Measurements from ENCODE around the gene PLXNC1.

PLXNC1 gene

GRCh38 chr12:94147991-94148738, at the start of gene PLXNC1:
PLXNC1 (plus strand) TSS chr12:94148577; CDS start chr12:94148972, 395 bp downstream.
- peak in 1 of 2 donors; percentile 49 for DNase-seq (ENCODE audit: extremely low read depth in 1 of 2, low read depth in 1 of 2)

- DNase-seq (ENCODE audit: extremely low read depth in 1 of 2, low read depth in 1 of 2), result no peak
These were observed 49.2 kb upstream of the PLXNC1 start for GRCh38 chr12:94099191-94099590.

- DNase-seq (ENCODE audit: extremely low read depth in 1 of 2, low read depth in 1 of 2), result no peak
These were observed 48.7 kb upstream of the PLXNC1 start for GRCh38 chr12:94099632-94100031.

GRCh38 chr12:94100211-94100627, 48.2 kb upstream of the PLXNC1 start:
- no peak for DNase-seq (ENCODE audit: extremely low read depth in 1 of 2, low read depth in 1 of 2)

GRCh38 chr12:94100990-94101737, 47.2 kb upstream of the PLXNC1 start:
- DNase-seq (ENCODE audit: extremely low read depth in 1 of 2, low read depth in 1 of 2), result peak; percentile 40 to 73

GRCh38 chr12:94101738-94102660, 46.4 kb upstream of the PLXNC1 start:
- DNase-seq (ENCODE audit: extremely low read depth in 1 of 2, low read depth in 1 of 2), result peak; percentile 60 to 62

- DNase-seq (ENCODE audit: extremely low read depth in 1 of 2, low read depth in 1 of 2), result no peak
These were observed 44.4 kb upstream of the PLXNC1 start for GRCh38 chr12:94103986-94104385.

- DNase-seq (ENCODE audit: extremely low read depth in 1 of 2, low read depth in 1 of 2), result no peak
These were observed 40.5 kb upstream of the PLXNC1 start for GRCh38 chr12:94107910-94108309.

- DNase-seq (ENCODE audit: extremely low read depth in 1 of 2, low read depth in 1 of 2), result no peak
These were observed 39.2 kb upstream of the PLXNC1 start for GRCh38 chr12:94109160-94109559.

GRCh38 chr12:94110258-94110657, 38.1 kb upstream of the PLXNC1 start:
- DNase-seq (ENCODE audit: extremely low read depth in 1 of 2, low read depth in 1 of 2), result no peak

GRCh38 chr12:94111302-94111701, 37.1 kb upstream of the PLXNC1 start:
- no peak for DNase-seq (ENCODE audit: extremely low read depth in 1 of 2, low read depth in 1 of 2)

GRCh38 chr12:94112121-94112520, 36.3 kb upstream of the PLXNC1 start:
- no peak for DNase-seq (ENCODE audit: extremely low read depth in 1 of 2, low read depth in 1 of 2)

- no peak for DNase-seq (ENCODE audit: extremely low read depth in 1 of 2, low read depth in 1 of 2)
These were observed 34.2 kb upstream of the PLXNC1 start for GRCh38 chr12:94114166-94114565.

- DNase-seq (ENCODE audit: extremely low read depth in 1 of 2, low read depth in 1 of 2), result no peak
These were observed 32.2 kb upstream of the PLXNC1 start for GRCh38 chr12:94116191-94116590.

GRCh38 chr12:94121886-94122285, 26.5 kb upstream of the PLXNC1 start:
- DNase-seq (ENCODE audit: extremely low read depth in 1 of 2, low read depth in 1 of 2), result no peak

- DNase-seq (ENCODE audit: extremely low read depth in 1 of 2, low read depth in 1 of 2), result no peak
These were observed 25.8 kb upstream of the PLXNC1 start for GRCh38 chr12:94122591-94122990.

- no peak for DNase-seq (ENCODE audit: extremely low read depth in 1 of 2, low read depth in 1 of 2)
These were observed 25.2 kb upstream of the PLXNC1 start for GRCh38 chr12:94123127-94123526.

- no peak for DNase-seq (ENCODE audit: extremely low read depth in 1 of 2, low read depth in 1 of 2)
These were observed 22.3 kb upstream of the PLXNC1 start for GRCh38 chr12:94126067-94126466.

GRCh38 chr12:94127239-94128131, 20.9 kb upstream of the PLXNC1 start:
- no peak for DNase-seq (ENCODE audit: extremely low read depth in 1 of 2, low read depth in 1 of 2)

GRCh38 chr12:94128280-94128679, 20.1 kb upstream of the PLXNC1 start:
- DNase-seq (ENCODE audit: extremely low read depth in 1 of 2, low read depth in 1 of 2), result no peak
